ENCODE measurements around the gene UBE2O.

GRCh38 chr17:76410328-76410965 is 42.5 kb downstream of the UBE2O start:
- no peak for TF ChIP-seq POLR2A (IDR thresholded peaks at IDR 0.05; ENCODE audit: low read depth, low read length)
- no peak for TF ChIP-seq CTCF (IDR thresholded peaks at IDR 0.05; ENCODE audit: extremely low read depth in 1 of 2, insufficient read depth in 1 of 2, low read depth in 1 of 2, low read length in 2 of 2)
- TF ChIP-seq POLR2AphosphoS5 (IDR thresholded peaks at IDR 0.05; ENCODE audit: insufficient read depth, low read depth, low read length) = no peak
- TF ChIP-seq EZH2 (IDR thresholded peaks at IDR 0.05; ENCODE audit: borderline replicate concordance, low read depth, low read length, severe bottlenecking) = no peak
- TF ChIP-seq FOS (IDR thresholded peaks at IDR 0.05; ENCODE audit: borderline replicate concordance, insufficient read depth, low read length) = no peak
